ENCODE results near the gene PRKD2.

PRKD2 gene

GRCh38 chr19:46639358-46640182, 77.3 kb downstream of the PRKD2 start:
- H3K27ac ChIP-seq = peak overlapping the region; percentile 87 to 94
- H3K4me3 ChIP-seq = peak overlapping the region; percentile 73
- TF ChIP-seq CTCF (IDR thresholded peaks at IDR 0.05) = no peak
- no peak for DNase-seq (ENCODE audit: low spot score)

DNA sequence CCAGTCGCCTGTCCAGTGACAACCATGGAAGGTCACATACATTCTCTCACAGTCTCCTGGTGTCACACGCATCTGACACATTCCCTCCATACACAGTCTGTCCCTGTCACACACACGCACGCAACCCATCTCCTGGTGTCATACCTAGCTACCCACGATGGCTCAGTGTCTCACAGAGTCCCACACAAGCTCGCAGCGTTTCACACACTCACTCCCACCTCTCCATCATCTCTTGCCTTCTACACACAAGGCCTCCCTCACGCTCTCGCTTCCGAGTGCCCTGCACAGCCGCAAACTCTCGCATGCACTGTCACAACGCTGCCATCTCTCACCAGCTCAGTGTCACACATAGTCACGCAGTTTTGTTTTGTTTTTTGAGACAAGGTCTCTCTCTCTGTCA, 79.7 kb downstream of the PRKD2 start:
- Histone ChIP-seq H3K4me3 (no peak overlapping the region), H3K27ac (no peak overlapping the region)
- DNase-seq (ENCODE audit: low spot score) = no peak
- no peak for TF ChIP-seq CTCF (IDR thresholded peaks at IDR 0.05)

GRCh38 chr19:46635920-46636761, 80.8 kb downstream of the PRKD2 start, which contains the start of gene GNG8:
GNG8 (minus strand) TSS chr19:46636202; CDS start chr19:46634682, 1,520 bp downstream.
- H3K4me3 ChIP-seq = peak within 1 kb of the TSS; percentile 71
- peak within 1 kb of the TSS in 1 of 2 donors; percentile 65 for H3K27ac ChIP-seq
- no peak for DNase-seq (ENCODE audit: low spot score)
- no peak for TF ChIP-seq CTCF (IDR thresholded peaks at IDR 0.05)

DNA sequence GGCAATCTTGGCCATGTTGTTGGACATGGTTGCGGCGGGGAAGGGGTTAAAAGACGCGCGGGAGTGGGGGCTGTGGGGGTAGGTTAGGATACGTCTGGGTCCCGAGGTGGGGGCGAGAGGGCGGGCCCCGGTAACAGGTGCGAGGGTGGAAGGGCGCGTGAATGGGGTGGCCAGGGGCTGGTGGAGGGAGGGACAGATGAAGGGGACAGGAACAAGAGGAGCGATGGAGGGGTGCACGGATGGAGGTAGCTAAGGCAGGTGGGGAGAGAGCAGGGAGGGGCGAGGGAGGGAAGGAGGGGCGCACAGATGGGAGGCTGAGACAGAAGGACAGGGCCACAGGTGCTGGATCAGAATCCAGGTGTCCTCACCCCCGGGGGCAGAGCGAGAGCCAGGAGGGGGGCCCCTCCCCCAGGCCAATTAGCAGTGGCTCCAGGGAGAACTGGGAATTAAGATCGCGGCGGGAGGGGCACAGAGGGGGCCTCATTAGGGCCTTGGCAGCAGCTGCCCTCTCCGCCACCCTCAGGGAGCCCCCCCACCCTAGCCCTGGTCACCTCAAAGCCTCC, 82.2 kb downstream of the PRKD2 start:
- Histone ChIP-seq H3K27ac (peak overlapping the region in 1 of 2 donors; percentile 65), H3K4me3 (peak overlapping the region; percentile 71)
- no peak for TF ChIP-seq CTCF (IDR thresholded peaks at IDR 0.05)
- DNase-seq (ENCODE audit: low spot score) = no peak

- H3K27ac ChIP-seq = peak overlapping the region in 1 of 2 donors; percentile 65
- DNase-seq (ENCODE audit: low spot score) = peak; percentile 92
- H3K4me3 ChIP-seq = peak overlapping the region; percentile 71
Observed at GRCh38 chr19:46634045-46634655, 82.8 kb downstream of the PRKD2 start.

More at GRCh38 chr19:46634045-46634655, 82.8 kb downstream of the PRKD2 start:
- TF ChIP-seq CTCF (IDR thresholded peaks at IDR 0.05) = no peak
